Mucosa of stomach (tissue), 1 donor: Measurements from ENCODE around the gene AP1M1.
A peak's percentile ranks its signal among the peaks of the same experiment; 100 is the strongest.

Experiments used
- H3K27me3 ChIP-seq: one replicate; pipeline ENCODE4 v1.7.0; 2013; ENCODE audit warnings: mild to moderate bottlenecking, low read length; ENCODE audit not compliant: control insufficient read depth, insufficient read depth
- H3K36me3 ChIP-seq: one replicate; pipeline ENCODE4 v1.7.0; 2013; ENCODE audit warnings: low read length; ENCODE audit not compliant: control insufficient read depth, insufficient read depth
- H3K4me1 ChIP-seq: one replicate; pipeline ENCODE4 v1.7.0; 2013; ENCODE audit warnings: mild to moderate bottlenecking, low read length; ENCODE audit not compliant: control insufficient read depth, insufficient read depth
- H3K4me3 ChIP-seq: one replicate; pipeline ENCODE4 v1.7.0; 2013; ENCODE audit warnings: low read length
- H3K9ac ChIP-seq: one replicate; pipeline ENCODE4 v1.7.0; 2013; ENCODE audit warnings: mild to moderate bottlenecking, low read length, moderate library complexity
- H3K9me3 ChIP-seq: one replicate; pipeline ENCODE4 v1.7.0; 2013; ENCODE audit warnings: mild to moderate bottlenecking, low read length, moderate library complexity; ENCODE audit not compliant: control insufficient read depth
- donor health status: Pancreatic carcinoma.

The AP1M1 gene

GRCh38 chr19:16288544-16288943 is 90.8 kb downstream of the AP1M1 start:
- peaks cover 28% of the 10 kb centered on the region for H3K4me1 ChIP-seq
- no peak overlapping the region for H3K4me3 ChIP-seq
- no peaks in the 10 kb centered on the region for H3K9me3 ChIP-seq
- H3K27me3 ChIP-seq: no peaks in the 10 kb centered on the region
- no peaks in the 10 kb centered on the region for H3K36me3 ChIP-seq
- H3K9ac ChIP-seq: no peak overlapping the region

- Histone ChIP-seq H3K4me1 (peaks cover 39% of the 10 kb centered on the region), H3K4me3 (no peak overlapping the region), H3K9ac (no peak overlapping the region), H3K36me3 (no peaks in the 10 kb centered on the region), H3K9me3 (no peaks in the 10 kb centered on the region), H3K27me3 (no peaks in the 10 kb centered on the region)
These were observed 91.9 kb downstream of the AP1M1 start for GRCh38 chr19:16289594-16289993.

GRCh38 chr19:16290692-16291091 is 93.0 kb downstream of the AP1M1 start:
- Histone ChIP-seq H3K4me3 (no peak overlapping the region), H3K9me3 (no peaks in the 10 kb centered on the region), H3K4me1 (peaks cover 41% of the 10 kb centered on the region), H3K9ac (no peak overlapping the region), H3K27me3 (no peaks in the 10 kb centered on the region), H3K36me3 (no peaks in the 10 kb centered on the region)

DNA sequence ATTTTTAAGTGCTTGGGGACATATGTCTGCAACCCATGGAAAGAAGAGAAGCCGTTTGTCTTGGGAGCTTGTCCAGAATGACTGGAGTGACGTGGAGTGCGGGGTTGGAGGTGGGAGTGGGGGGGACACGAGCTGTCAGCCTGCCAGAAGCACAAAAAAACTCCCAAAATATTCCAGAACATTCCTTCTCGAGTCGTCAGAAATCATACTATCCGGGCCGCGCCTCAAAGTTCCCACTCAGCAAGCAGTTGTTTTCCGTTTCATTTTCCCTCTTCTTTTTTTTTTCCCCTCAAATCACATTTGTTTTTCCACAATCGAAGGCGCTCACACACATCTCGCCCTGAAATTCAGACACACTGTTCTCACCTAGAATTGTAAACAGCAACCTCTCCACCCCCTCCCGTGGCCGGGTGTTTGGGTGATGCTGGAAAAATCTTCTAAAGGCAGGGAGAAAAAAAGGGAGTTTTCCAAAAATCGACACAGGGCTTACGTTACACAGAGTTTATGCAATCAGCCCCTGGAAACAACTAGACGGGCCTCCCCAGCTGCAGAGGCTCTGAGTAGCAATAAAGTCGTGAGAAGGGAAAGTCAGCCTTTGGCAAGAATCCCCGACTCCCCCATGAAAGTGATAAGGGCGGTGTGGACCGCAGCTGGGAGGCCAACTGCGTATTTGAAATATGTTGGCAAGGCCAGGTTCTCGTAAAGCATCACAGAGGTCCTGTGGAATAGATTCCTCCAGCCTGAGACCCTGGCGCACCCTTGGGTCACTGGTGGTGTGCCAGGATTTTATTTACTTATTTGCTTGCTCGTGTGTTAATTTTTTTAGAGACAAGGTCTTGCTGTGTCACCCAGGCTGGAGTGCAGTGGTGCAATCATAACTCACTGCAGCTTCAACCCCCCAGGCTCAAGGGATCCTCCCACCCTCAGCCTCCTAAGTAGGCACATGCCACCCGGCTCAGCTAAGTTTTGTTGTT is 95.7 kb downstream of the AP1M1 start:
- Histone ChIP-seq H3K4me3 (no peak overlapping the region), H3K9ac (peak overlapping the region; percentile 56)

DNA sequence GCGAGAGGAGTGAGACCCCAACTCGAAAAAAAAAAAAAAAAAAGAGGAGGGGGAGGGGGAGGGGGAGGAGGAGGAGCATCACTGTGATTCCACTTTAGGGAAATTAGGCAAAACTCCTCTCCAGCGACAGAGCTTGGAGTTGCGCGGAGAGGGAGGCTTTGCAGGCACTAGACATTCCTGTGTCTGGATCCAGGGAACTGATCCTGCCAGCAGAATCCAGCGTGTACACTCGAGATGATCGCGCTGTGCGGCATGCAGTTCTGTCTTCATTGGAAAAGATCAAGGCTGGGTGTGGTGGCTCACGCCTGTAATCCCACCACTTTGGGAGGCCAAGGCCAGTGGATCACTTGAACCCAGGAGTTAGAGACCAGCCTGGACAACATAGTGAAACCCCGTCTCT is 97.3 kb downstream of the AP1M1 start:
- H3K36me3 ChIP-seq: no peaks in the 10 kb centered on the region
- H3K9ac ChIP-seq: no peak overlapping the region
- no peaks in the 10 kb centered on the region for H3K9me3 ChIP-seq
- H3K4me1 ChIP-seq: peaks cover 47% of the 10 kb centered on the region
- no peak overlapping the region for H3K4me3 ChIP-seq
- no peaks in the 10 kb centered on the region for H3K27me3 ChIP-seq

More for the DNA sequence above, 95.7 kb downstream of the AP1M1 start:
- H3K9me3 ChIP-seq: no peaks in the 10 kb centered on the region
- H3K36me3 ChIP-seq: no peaks in the 10 kb centered on the region
- H3K4me1 ChIP-seq: peaks cover 43% of the 10 kb centered on the region
- H3K27me3 ChIP-seq: no peaks in the 10 kb centered on the region
